Left ventricle myocardium inferior (tissue), 1 donor: ENCODE measurements around the gene SLC12A5. TPM values are rescaled to one million over a fixed set of nuclear protein-coding genes. Genes with fewer than 3 reads are reported as not detected.

Source experiments
- DNase-seq: peaks from one replicate; pipeline ENCODE4 v3.0.0-alpha.2; 2020
- H3K27ac ChIP-seq: fragments of 200-600 bp; replicated peaks from 2 replicates; pipeline ENCODE4 v1.8.0; 2021
- H3K27me3 ChIP-seq: fragments of 200-600 bp; 2 replicates; pipeline ENCODE4 v1.8.0; 2021; ENCODE audit warnings: low read depth
- H3K36me3 ChIP-seq: fragments of 200-600 bp; 2 replicates; pipeline ENCODE4 v1.8.0; 2021
- H3K4me1 ChIP-seq: fragments of 200-600 bp; 2 replicates; pipeline ENCODE4 v1.8.0; 2021
- H3K4me3 ChIP-seq: fragments of 200-600 bp; 2 replicates; pipeline ENCODE4 v1.8.0; 2021; ENCODE audit warnings: mild to moderate bottlenecking, moderate library complexity
- H3K9me3 ChIP-seq: fragments of 200-600 bp; replicated peaks from 2 replicates; pipeline ENCODE4 v1.8.0; 2021
- intact Hi-C: fragments of 100-400 bp; cut with micrococcal nuclease; formaldehyde crosslinking; loops from one replicate; pipeline ENCODE4 v1.11.0; 2022
- total RNA-seq: library from RNA; stranded (reverse); fragmentation: NEBNext Ultra II Directional; extraction: Animal tissue kit (Norgen Biotek cat#: 25700); gene quantifications from one replicate; pipeline ENCODE4 v1.2.1, GENCODE V29; 2021
- TF ChIP-seq, protein P1 (sequence below): fragments of 200-600 bp; IDR thresholded peaks from 2 replicates; pipeline ENCODE4 v1.8.0; 2021; ENCODE audit warnings: antibody characterized with exemption, mild to moderate bottlenecking, borderline replicate concordance
- donor health status: DM: no; HTN: yes; CAD: no; lungs with severe emphysema.

The SLC12A5 gene
- total RNA-seq, 1 donor from 2014 or later: not detected

DNA sequence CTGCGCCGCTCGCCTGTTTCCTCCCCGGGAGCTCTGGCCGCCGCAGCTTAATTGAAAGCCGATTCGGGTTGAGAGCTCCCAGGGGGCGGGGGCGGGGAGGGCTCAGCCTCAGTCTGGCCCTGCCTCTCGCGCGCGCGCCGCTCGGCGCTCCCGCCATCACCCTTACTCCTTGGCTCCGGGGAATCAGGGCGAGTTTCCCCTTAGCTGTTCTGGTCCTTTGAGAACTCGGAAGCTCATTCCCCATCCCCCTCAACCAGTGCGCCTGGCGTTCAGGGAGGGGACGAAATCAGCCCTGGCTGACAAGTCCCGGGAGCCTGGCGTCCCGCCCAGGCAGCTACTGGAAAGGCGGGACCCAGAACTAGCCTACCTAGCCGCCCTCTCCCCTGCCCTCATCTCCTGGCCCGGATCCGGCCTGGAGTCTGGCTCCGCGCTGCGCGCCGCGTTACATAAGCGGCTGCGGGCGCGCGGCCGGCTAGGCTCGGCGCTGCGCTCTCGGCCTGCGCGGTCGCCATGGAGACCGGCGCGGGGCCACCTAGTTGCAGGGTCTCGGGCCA is 2.8 kb downstream of the SLC12A5 start:
- Histone ChIP-seq H3K36me3 (no peaks in the 10 kb centered on the region), H3K9me3 (no peaks in the 10 kb centered on the region), H3K27me3 (peaks cover 100% of the 10 kb centered on the region), H3K4me3 (peak overlapping the region; percentile 41), H3K4me1 (peaks cover 8% of the 10 kb centered on the region), H3K27ac (no peak overlapping the region)
- no peak for DNase-seq
- TF ChIP-seq, protein P1, sequence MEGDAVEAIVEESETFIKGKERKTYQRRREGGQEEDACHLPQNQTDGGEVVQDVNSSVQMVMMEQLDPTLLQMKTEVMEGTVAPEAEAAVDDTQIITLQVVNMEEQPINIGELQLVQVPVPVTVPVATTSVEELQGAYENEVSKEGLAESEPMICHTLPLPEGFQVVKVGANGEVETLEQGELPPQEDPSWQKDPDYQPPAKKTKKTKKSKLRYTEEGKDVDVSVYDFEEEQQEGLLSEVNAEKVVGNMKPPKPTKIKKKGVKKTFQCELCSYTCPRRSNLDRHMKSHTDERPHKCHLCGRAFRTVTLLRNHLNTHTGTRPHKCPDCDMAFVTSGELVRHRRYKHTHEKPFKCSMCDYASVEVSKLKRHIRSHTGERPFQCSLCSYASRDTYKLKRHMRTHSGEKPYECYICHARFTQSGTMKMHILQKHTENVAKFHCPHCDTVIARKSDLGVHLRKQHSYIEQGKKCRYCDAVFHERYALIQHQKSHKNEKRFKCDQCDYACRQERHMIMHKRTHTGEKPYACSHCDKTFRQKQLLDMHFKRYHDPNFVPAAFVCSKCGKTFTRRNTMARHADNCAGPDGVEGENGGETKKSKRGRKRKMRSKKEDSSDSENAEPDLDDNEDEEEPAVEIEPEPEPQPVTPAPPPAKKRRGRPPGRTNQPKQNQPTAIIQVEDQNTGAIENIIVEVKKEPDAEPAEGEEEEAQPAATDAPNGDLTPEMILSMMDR: no peak
- intact Hi-C loops: no loop called here

DNA sequence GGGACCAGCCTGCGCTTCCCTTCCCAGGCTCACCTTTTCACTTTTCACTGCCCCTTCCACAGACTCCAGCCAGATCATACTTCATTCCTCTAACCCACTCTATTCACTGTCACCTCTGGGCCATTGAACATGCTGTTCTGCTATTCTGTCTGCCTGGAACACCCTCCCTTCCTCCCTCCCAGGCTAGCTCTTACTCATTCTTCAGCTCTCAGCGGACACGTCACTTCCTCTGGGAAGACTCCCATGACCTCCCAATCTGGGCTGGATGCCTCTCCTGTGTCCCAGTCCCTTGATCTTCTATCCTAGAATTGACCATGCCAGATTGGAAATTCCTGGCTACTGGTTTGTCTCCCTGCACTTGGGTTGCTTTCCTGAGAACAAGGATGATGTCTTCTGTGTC is 5.0 kb downstream of the SLC12A5 start:
- H3K9me3 ChIP-seq: no peaks in the 10 kb centered on the region
- DNase-seq: no peak
- intact Hi-C loops: no loop called here
- H3K36me3 ChIP-seq: no peaks in the 10 kb centered on the region
- peaks cover 88% of the 10 kb centered on the region for H3K27me3 ChIP-seq
- no peak overlapping the region for H3K4me3 ChIP-seq
- H3K4me1 ChIP-seq: peaks cover 8% of the 10 kb centered on the region
- TF ChIP-seq, protein P1: no peak
- no peak overlapping the region for H3K27ac ChIP-seq

DNA sequence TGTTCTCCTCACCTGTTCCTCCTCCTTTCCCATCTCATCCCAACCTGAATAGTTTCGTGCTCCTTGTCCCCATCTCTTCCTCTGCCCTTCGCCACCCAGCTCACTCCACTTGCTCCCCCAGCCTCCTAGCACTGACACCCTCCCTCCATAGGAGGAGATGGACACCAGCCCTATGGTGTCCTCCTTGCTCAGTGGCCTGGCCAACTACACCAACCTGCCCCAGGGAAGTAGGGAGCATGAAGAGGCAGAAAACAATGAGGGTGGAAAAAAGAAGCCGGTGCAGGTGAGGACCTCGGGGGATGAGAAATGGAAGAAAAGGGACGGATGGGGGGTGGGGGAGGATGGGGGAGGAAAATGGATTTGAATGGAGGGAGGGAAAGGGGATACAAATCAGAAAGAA is 6.2 kb downstream of the SLC12A5 start:
- no peak for DNase-seq
- peaks cover 84% of the 10 kb centered on the region for H3K27me3 ChIP-seq
- no peaks in the 10 kb centered on the region for H3K36me3 ChIP-seq
- H3K4me3 ChIP-seq: no peak overlapping the region
- TF ChIP-seq, protein P1: no peak
- H3K9me3 ChIP-seq: no peaks in the 10 kb centered on the region
- intact Hi-C loops: no loop called here
- H3K4me1 ChIP-seq: peaks cover 8% of the 10 kb centered on the region
- H3K27ac ChIP-seq: no peak overlapping the region

DNA sequence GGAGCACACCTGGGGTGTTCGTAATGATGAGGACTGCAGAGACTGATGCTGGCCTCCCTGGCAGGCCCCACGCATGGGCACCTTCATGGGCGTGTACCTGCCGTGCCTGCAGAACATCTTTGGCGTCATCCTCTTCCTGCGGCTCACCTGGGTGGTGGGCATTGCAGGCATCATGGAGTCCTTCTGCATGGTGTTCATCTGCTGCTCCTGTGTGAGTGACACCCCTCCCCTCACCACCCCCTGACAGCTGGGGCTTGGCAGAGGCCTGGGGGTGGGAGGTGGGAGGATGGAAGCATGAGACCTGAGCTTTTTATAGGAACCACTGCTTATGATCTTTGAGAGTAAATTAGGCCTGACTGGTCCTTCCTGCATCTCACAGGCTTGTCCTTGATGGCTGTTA is 6.7 kb downstream of the SLC12A5 start:
- DNase-seq: no peak
- H3K27me3 ChIP-seq: peaks cover 84% of the 10 kb centered on the region
- no peaks in the 10 kb centered on the region for H3K9me3 ChIP-seq
- intact Hi-C loops: no loop called here
- H3K4me3 ChIP-seq: no peak overlapping the region
- no peak overlapping the region for H3K27ac ChIP-seq
- peaks cover 8% of the 10 kb centered on the region for H3K4me1 ChIP-seq
- TF ChIP-seq, protein P1: no peak
- H3K36me3 ChIP-seq: no peaks in the 10 kb centered on the region

DNA sequence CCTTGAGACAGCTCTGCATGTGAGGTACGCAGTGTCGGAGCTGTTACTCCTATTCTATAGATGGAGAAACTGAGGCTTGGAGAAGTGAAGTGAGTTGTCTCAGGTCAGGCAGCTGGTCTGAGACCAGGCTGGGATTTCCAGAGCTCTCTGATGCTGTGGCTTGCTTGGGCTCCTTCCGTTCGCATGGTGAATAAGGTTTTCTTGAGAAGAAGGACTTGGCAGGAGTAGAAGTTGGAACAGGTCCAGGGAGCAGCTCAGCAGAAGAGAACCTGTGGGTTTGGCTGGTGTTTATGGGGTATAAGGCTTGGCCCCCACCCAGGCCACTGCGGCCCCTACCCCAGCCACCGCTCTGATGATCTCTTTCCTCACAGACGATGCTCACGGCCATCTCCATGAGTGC is 7.4 kb downstream of the SLC12A5 start:
- DNase-seq: no peak
- Histone ChIP-seq H3K27ac (no peak overlapping the region), H3K27me3 (peaks cover 84% of the 10 kb centered on the region), H3K4me1 (peaks cover 8% of the 10 kb centered on the region), H3K4me3 (no peak overlapping the region), H3K9me3 (no peaks in the 10 kb centered on the region), H3K36me3 (no peaks in the 10 kb centered on the region)
- intact Hi-C loops: no loop called here
- TF ChIP-seq, protein P1: no peak
